ENCODE data around the gene KRT38. TPM values are rescaled to one million over a fixed set of nuclear protein-coding genes. Genes with fewer than 3 reads are reported as not detected.

Gene KRT38
- total RNA-seq, 2 donors from 2014 or later = not detected

Other genes with a start within 250 kb of the KRT38 start
- gene KRTAP9-2, start 214.3 kb downstream of the KRT38 start, total RNA-seq = not detected
- not detected for gene KRTAP9-3, start 208.5 kb downstream of the KRT38 start, total RNA-seq
- gene KRTAP9-8, start 203.0 kb downstream of the KRT38 start, total RNA-seq = not detected
- gene KRTAP9-4, start 191.3 kb downstream of the KRT38 start, total RNA-seq = not detected
- gene KRTAP9-9, start 185.6 kb downstream of the KRT38 start, total RNA-seq = not detected
- gene KRTAP9-6, start 175.6 kb downstream of the KRT38 start, total RNA-seq = not detected
- gene KRTAP9-7, start 165.3 kb downstream of the KRT38 start, total RNA-seq = not detected
- gene KRTAP29-1, start 138.1 kb downstream of the KRT38 start, total RNA-seq = not detected
- gene KRTAP16-1, start 131.7 kb downstream of the KRT38 start, total RNA-seq = not detected
- not detected for gene KRTAP17-1, start 125.3 kb downstream of the KRT38 start, total RNA-seq
- not detected for gene KRT33A, start 90.2 kb downstream of the KRT38 start, total RNA-seq
- gene KRT33B, start 71.2 kb downstream of the KRT38 start, total RNA-seq = not detected
- gene KRT34, start 58.7 kb downstream of the KRT38 start, total RNA-seq = not detected
- not detected for gene KRT31, start 43.4 kb downstream of the KRT38 start, total RNA-seq
- gene KRT37, start 16.4 kb downstream of the KRT38 start, total RNA-seq = not detected
- gene KRT32, start 26.4 kb upstream of the KRT38 start, total RNA-seq = not detected
- gene KRT35, start 40.2 kb upstream of the KRT38 start, total RNA-seq = not detected
- not detected for gene KRT36, start 48.9 kb upstream of the KRT38 start, total RNA-seq
- gene KRT13, start 64.6 kb upstream of the KRT38 start, total RNA-seq = not detected
- gene KRT15, start 77.9 kb upstream of the KRT38 start, total RNA-seq = under 1 TPM in 1 of 2 donors, not detected in 1; 0.47 TPM
- 100 to 1,000 TPM in 1 of 2 donors, 10 to 100 TPM in 1; 27.8 to 165 TPM for gene KRT19, start 87.3 kb upstream of the KRT38 start, total RNA-seq
- gene KRT9, start 131.1 kb upstream of the KRT38 start, total RNA-seq = not detected
- gene KRT14, start 145.9 kb upstream of the KRT38 start, total RNA-seq = 10 to 100 TPM in 1 of 2 donors, not detected in 1; 20.3 TPM
- gene KRT16, start 171.8 kb upstream of the KRT38 start, total RNA-seq = 1 to 10 TPM in 1 of 2 donors, not detected in 1; 2.2 TPM
- gene KRT17, start 183.6 kb upstream of the KRT38 start, total RNA-seq = not detected
- 100 to 1,000 TPM; 331 to 390 TPM for gene EIF1, start 247.9 kb upstream of the KRT38 start, total RNA-seq

All from right atrium auricular region (tissue), 2 donors.